HCT116 (cell line): ENCODE data around the gene PRKG2. TPM values are rescaled to one million over a fixed set of nuclear protein-coding genes. Genes with fewer than 3 reads are reported as not detected.

ENCODE experiments used
- ATAC-seq: fragments of 200-7000 bp; cut with Tn5 transposase; 2 replicates; pipeline ENCODE4 v1.9.1; 2020; ENCODE audit warnings: mild to moderate bottlenecking, moderate library complexity
- BruUV-seq: library from RNA; stranded (reverse); fragments of 400-500 nt; replicated peaks from 2 replicates; lab custom pipeline; 2021; lab: Mats Ljungman, UMichigan
- CTCF ChIA-PET: fragments of 300-600 bp; sonication (Branson Sonifier 250); formaldehyde crosslinking; loops from one replicate; lab custom pipeline; 2021; ENCODE audit warnings: antibody characterized with exemption; lab: Charles Lee
- POLR2A ChIA-PET: fragments of 300-600, 350-600 bp; sonication (Branson Sonifier 250); formaldehyde crosslinking; loops from one replicate; lab custom pipeline; 2021; ENCODE audit warnings: antibody characterized with exemption; lab: Charles Lee
- RAD21 ChIA-PET, 2 experiments: fragments of 300-600 bp; sonication (Branson Sonifier 250); formaldehyde crosslinking; loops; one replicate each; lab custom pipeline; 2023; ENCODE audit warnings: low total read pairs in 2 of 2; ENCODE audit not compliant: uncharacterized antibody in 2 of 2, unreplicated experiment in 2 of 2, low non-redundant PET in 1 of 2; lab: Charles Lee
- DNase-seq: peaks from one replicate; pipeline ENCODE4 v3.0.0-alpha.2; 2010; ENCODE audit warnings: low read depth, low spot score
- H2AFZ ChIP-seq: fragments of 200-600 bp; shearing (Covaris generic), sonication (generic); 2 replicates; pipeline ENCODE4 v1.6.1; 2017; ENCODE audit warnings: low read depth, mixed run types, mixed read lengths, antibody characterized with exemption, low read length; ENCODE audit not compliant: poor library complexity, severe bottlenecking
- H3K27ac ChIP-seq: 2 replicates; pipeline ENCODE4 v1.5.1; 2012; ENCODE audit warnings: low read depth, low read length
- H3K27me3 ChIP-seq: fragments of 200-600 bp; sonication (generic); 2 replicates; pipeline ENCODE4 v1.6.1; 2016; ENCODE audit warnings: mixed run types, low read length, mixed read lengths; ENCODE audit not compliant: insufficient read depth
- H3K36me3 ChIP-seq, 2 experiments: fragments of 200-500 bp in 1 of 2; fragments of 200-600 bp in 1 of 2; sonication (Bioruptor generic) in 1 of 2; sonication (generic) in 1 of 2; 2 replicates each; pipeline versions ENCODE4 v1.5.1 to v1.6.1; 2014 to 2016; ENCODE audit warnings: low read length in 2 of 2, inconsistent platforms in 1 of 2, mixed read lengths in 1 of 2, mixed run types in 1 of 2; ENCODE audit not compliant: insufficient read depth in 2 of 2, control insufficient read depth in 1 of 2
- H3K4me1 ChIP-seq, 2 experiments: fragments of 200-600 bp in 1 of 2; sonication (generic) in 1 of 2; 2 replicates each; pipeline versions ENCODE4 v1.5.1 to v1.6.1; 2012 to 2017; ENCODE audit warnings: low read length in 2 of 2, inconsistent platforms in 1 of 2, mild to moderate bottlenecking in 1 of 2, mixed read lengths in 1 of 2, mixed run types in 1 of 2, moderate library complexity in 1 of 2; ENCODE audit not compliant: insufficient read depth in 2 of 2, control insufficient read depth in 1 of 2
- H3K4me2 ChIP-seq: fragments of 200-600 bp; sonication (generic); 2 replicates; pipeline ENCODE4 v1.6.1; 2017; ENCODE audit warnings: mixed run types, low read length, mixed read lengths
- H3K4me3 ChIP-seq, 2 experiments: fragments of 200-600 bp in 1 of 2; sonication (generic) in 1 of 2; replicated peaks in 1 of 2; 2 replicates each; pipeline ENCODE4 v1.5.1; 2011 to 2016; ENCODE audit warnings: low read length in 2 of 2, control low read depth in 1 of 2, low read depth in 1 of 2, mild to moderate bottlenecking in 1 of 2, mixed read lengths in 1 of 2, mixed run types in 1 of 2
- H3K79me2 ChIP-seq: fragments of 200-600 bp; sonication (generic); 2 replicates; pipeline ENCODE4 v1.6.1; 2017; ENCODE audit warnings: mild to moderate bottlenecking, mixed run types, low read length, moderate library complexity, mixed read lengths; ENCODE audit not compliant: insufficient read depth
- H3K9ac ChIP-seq: fragments of 200-600 bp; sonication (generic); 2 replicates; pipeline ENCODE4 v1.6.1; 2016; ENCODE audit warnings: low read length, mixed read lengths
- H3K9me2 ChIP-seq: fragments of 200-600 bp; sonication (generic), shearing (Covaris generic); 2 replicates; pipeline ENCODE4 v1.6.1; 2017; ENCODE audit warnings: mixed run types, mild to moderate bottlenecking, moderate library complexity; ENCODE audit not compliant: insufficient read depth
- H3K9me3 ChIP-seq, 2 experiments: fragments of 200-500 bp in 1 of 2; fragments of 200-600 bp in 1 of 2; sonication (Bioruptor generic) in 1 of 2; sonication (generic) in 1 of 2; 2 replicates each; pipeline ENCODE4 v1.6.1; 2014 to 2017; ENCODE audit warnings: low read length in 2 of 2, mixed read lengths in 2 of 2, inconsistent platforms in 1 of 2, low read depth in 1 of 2, mild to moderate bottlenecking in 1 of 2, mixed run types in 1 of 2, moderate library complexity in 1 of 2; ENCODE audit not compliant: control insufficient read depth in 1 of 2, insufficient read depth in 1 of 2
- H4K20me1 ChIP-seq: fragments of 200-600 bp; sonication (generic), shearing (Covaris generic); 2 replicates; pipeline ENCODE4 v1.6.1; 2017; ENCODE audit warnings: mixed run types, mild to moderate bottlenecking, moderate library complexity; ENCODE audit not compliant: insufficient read depth
- ATF3 ChIP-seq: IDR thresholded peaks from 2 replicates; pipeline ENCODE4 v1.6.1; 2012
- CBX3 ChIP-seq: IDR thresholded peaks from 2 replicates; pipeline ENCODE4 v1.6.1; 2012; ENCODE audit warnings: low read depth
- CEBPB ChIP-seq: IDR thresholded peaks from 2 replicates; pipeline ENCODE4 v1.6.1; 2012; ENCODE audit warnings: low read depth
- CTCF ChIP-seq, 3 experiments: fragments of 200-600 bp in 1 of 3; sonication (generic) in 1 of 3; IDR thresholded peaks in 2 of 3; conservative IDR thresholded peaks in 1 of 3; 2 replicates each; pipeline ENCODE4 v1.5.1; 2012 to 2017; ENCODE audit warnings: low read depth in 2 of 3, low read length in 2 of 3, antibody characterized with exemption in 1 of 3, borderline replicate concordance in 1 of 3, control low read depth in 1 of 3, mild to moderate bottlenecking in 1 of 3, mixed read lengths in 1 of 3, mixed run types in 1 of 3, moderate library complexity in 1 of 3; ENCODE audit not compliant: insufficient read depth in 1 of 3
- ELF1 ChIP-seq: IDR thresholded peaks from 2 replicates; pipeline ENCODE4 v1.6.1; 2012; ENCODE audit warnings: low read depth, borderline replicate concordance
- EZH2 ChIP-seq: fragments of 200-600 bp; sonication (generic); IDR thresholded peaks from 2 replicates; pipeline ENCODE4 v1.6.1; 2017; ENCODE audit warnings: antibody characterized with exemption, mixed run types
- FOSL1 ChIP-seq: IDR thresholded peaks from 2 replicates; pipeline ENCODE4 v1.6.1; 2012; ENCODE audit warnings: low read depth
- JUND ChIP-seq: IDR thresholded peaks from 2 replicates; pipeline ENCODE4 v1.6.1; 2012
- MAX ChIP-seq: IDR thresholded peaks from 2 replicates; pipeline ENCODE4 v1.6.1; 2012
- POLR2A ChIP-seq: IDR thresholded peaks from 2 replicates; pipeline ENCODE4 v1.7.0; 2011; ENCODE audit warnings: borderline replicate concordance; ENCODE audit not compliant: insufficient read depth, insufficient read length; ENCODE audit errors: extremely low read depth
- RAD21 ChIP-seq: IDR thresholded peaks from 2 replicates; pipeline ENCODE4 v1.6.1; 2012; ENCODE audit warnings: low read depth, mild to moderate bottlenecking
- SP1 ChIP-seq: IDR thresholded peaks from 2 replicates; pipeline ENCODE4 v1.6.1; 2012; ENCODE audit warnings: low read depth
- SRF ChIP-seq: IDR thresholded peaks from 2 replicates; pipeline ENCODE4 v1.6.1; 2012; ENCODE audit warnings: low read depth
- TCF7L2 ChIP-seq: IDR thresholded peaks from 2 replicates; pipeline ENCODE4 v1.7.0; 2011; ENCODE audit warnings: borderline replicate concordance, inconsistent platforms; ENCODE audit not compliant: insufficient read depth, insufficient read length; ENCODE audit errors: extremely low read depth
- YY1 ChIP-seq: IDR thresholded peaks from 2 replicates; pipeline ENCODE4 v1.6.1; 2011; ENCODE audit warnings: low read length, low read depth, moderate library complexity, mild to moderate bottlenecking; ENCODE audit not compliant: insufficient replicate concordance; ENCODE audit errors: extremely low read depth
- ZFX ChIP-seq: fragments of 450-650 bp; IDR thresholded peaks from 2 replicates; pipeline ENCODE4 v1.6.1; 2017
- ZNF274 ChIP-seq: fragments of 200-500 bp; sonication (Bioruptor generic); IDR thresholded peaks from 2 replicates; pipeline ENCODE4 v1.6.1; 2014; ENCODE audit warnings: mild to moderate bottlenecking, low read depth, low read length, inconsistent platforms
- intact Hi-C: fragments of 100-400 bp; cut with micrococcal nuclease; formaldehyde crosslinking; loops from 2 replicates; pipeline ENCODE4 v1.10.0; 2022
- total RNA-seq: library from RNA; stranded (reverse); gene quantifications from one replicate; pipeline ENCODE4 v1.2.1, GENCODE V29; 2021; ENCODE audit not compliant: unreplicated experiment

PRKG2 gene
- total RNA-seq, 1 experiment from 2014 or later, result 2.1 TPM

- TF ChIP-seq CEBPB, result no peak
- TF ChIP-seq, all 23 proteins: peak for 0
Observed at GRCh38 chr4:81060587-81061343, 154.3 kb downstream of the PRKG2 start (continued).

GRCh38 chr4:81058621-81059020 is 156.4 kb downstream of the PRKG2 start:
- no peak overlapping the region for H3K27ac ChIP-seq
- H3K9me3 ChIP-seq, result no peaks in the 10 kb centered on the region
- CTCF ChIA-PET, result no interaction called here
- no TSS peak for BruUV-seq
- intact Hi-C loops, result loop anchor here (10.0 kb wide), 2 partner anchors 834 to 1146 kb away; no protein-coding TSS in a partner anchor
- no peak overlapping the region for H3K9ac ChIP-seq
- H3K4me3 ChIP-seq, result no peak overlapping the region
- no peaks in the 10 kb centered on the region for H3K36me3 ChIP-seq
- no peak for TF ChIP-seq SP1
- no peak for TF ChIP-seq FOSL1
- no peak for TF ChIP-seq CEBPB
- no peak for TF ChIP-seq ZFX
- TF ChIP-seq RAD21, result no peak
- TF ChIP-seq ELF1, result no peak
- TF ChIP-seq ATF3, result no peak
- TF ChIP-seq MAX, result no peak
- no peak for TF ChIP-seq CTCF (IDR thresholded peaks at IDR 0.05 in 2 of 3, conservative IDR thresholded peaks at IDR 0.05 in 1 of 3; ENCODE audit: borderline replicate concordance in 1 of 3, insufficient read depth in 1 of 3, low read depth in 2 of 3, low read length in 2 of 3)
- no peak for TF ChIP-seq TCF7L2
- no peak for TF ChIP-seq SRF
- TF ChIP-seq POLR2A, result no peak
- TF ChIP-seq CBX3, result no peak
- no peak for TF ChIP-seq JUND
- no peak for TF ChIP-seq YY1
- TF ChIP-seq ZNF274, result no peak
- no peak for TF ChIP-seq EZH2
- no peaks in the 10 kb centered on the region for H3K9me2 ChIP-seq
- no peak for DNase-seq
- H3K4me2 ChIP-seq, result no peak overlapping the region
- POLR2A ChIA-PET, result no interaction called here
- H4K20me1 ChIP-seq, result no peaks in the 10 kb centered on the region
- peaks cover 65% of the 10 kb centered on the region for H3K27me3 ChIP-seq
- H3K4me1 ChIP-seq, result no peaks in the 10 kb centered on the region
- RAD21 ChIA-PET, result no interaction called here
- no peaks in the 10 kb centered on the region for H3K79me2 ChIP-seq
- ATAC-seq, result no peak
- no peak overlapping the region for H2AFZ ChIP-seq
